ENCODE measurements around the gene SH2D6.

SH2D6 gene

GRCh38 chr2:85395912-85396475, 22.5 kb upstream of the SH2D6 start:
- Histone ChIP-seq H3K27ac (replicated peaks) (no peak overlapping the region), H3K4me3 (replicated peaks; ENCODE audit: insufficient read depth, low read length) (no peak overlapping the region), H3K27me3 (ENCODE audit: insufficient read depth, poor library complexity, severe bottlenecking) (no peaks in the 10 kb centered on the region)
- DNase-seq (ENCODE audit: low read depth in 1 of 2, low spot score in 1 of 2): no peak
- TF ChIP-seq CTCF (IDR thresholded peaks at IDR 0.05; ENCODE audit: insufficient read depth, low read length) (no peak), POLR2AphosphoS5 (IDR thresholded peaks at IDR 0.05; ENCODE audit: low read depth) (no peak), SPI1 (IDR thresholded peaks at IDR 0.05; ENCODE audit: borderline replicate concordance, low read depth) (no peak), GABPA (IDR thresholded peaks at IDR 0.05; ENCODE audit: low read depth) (no peak), REST (IDR thresholded peaks at IDR 0.05; ENCODE audit: insufficient replicate concordance, low read depth) (no peak)

GRCh38 chr2:85396531-85397470, 21.7 kb upstream of the SH2D6 start:
- TF ChIP-seq POLR2AphosphoS5 (IDR thresholded peaks at IDR 0.05; ENCODE audit: low read depth) (no peak), GABPA (IDR thresholded peaks at IDR 0.05; ENCODE audit: low read depth) (no peak), REST (IDR thresholded peaks at IDR 0.05; ENCODE audit: insufficient replicate concordance, low read depth) (no peak), SPI1 (IDR thresholded peaks at IDR 0.05; ENCODE audit: borderline replicate concordance, low read depth) (no peak), CTCF (IDR thresholded peaks at IDR 0.05; ENCODE audit: insufficient read depth, low read length) (no peak)
- no peaks in the 10 kb centered on the region for H3K27me3 ChIP-seq (ENCODE audit: insufficient read depth, poor library complexity, severe bottlenecking)
- H3K27ac ChIP-seq (replicated peaks): no peak overlapping the region
- H3K4me3 ChIP-seq (replicated peaks; ENCODE audit: insufficient read depth, low read length): no peak overlapping the region
- no peak for DNase-seq (ENCODE audit: low read depth in 1 of 2, low spot score in 1 of 2)

- no peak overlapping the region for H3K27ac ChIP-seq (replicated peaks)
- no peaks in the 10 kb centered on the region for H3K27me3 ChIP-seq (ENCODE audit: insufficient read depth, poor library complexity, severe bottlenecking)
- H3K4me3 ChIP-seq (replicated peaks; ENCODE audit: insufficient read depth, low read length): no peak overlapping the region
- TF ChIP-seq SPI1 (IDR thresholded peaks at IDR 0.05; ENCODE audit: borderline replicate concordance, low read depth) (no peak), CTCF (IDR thresholded peaks at IDR 0.05; ENCODE audit: insufficient read depth, low read length) (no peak), REST (IDR thresholded peaks at IDR 0.05; ENCODE audit: insufficient replicate concordance, low read depth) (no peak), POLR2AphosphoS5 (IDR thresholded peaks at IDR 0.05; ENCODE audit: low read depth) (no peak), GABPA (IDR thresholded peaks at IDR 0.05; ENCODE audit: low read depth) (no peak)
- DNase-seq (ENCODE audit: low read depth in 1 of 2, low spot score in 1 of 2): no peak
Measured at GRCh38 chr2:85397925-85398331, 20.6 kb upstream of the SH2D6 start.
